ENCODE results near the gene PCK2.
"Not testable (repeated sequence)": the region's sequence is repeated elsewhere in the genome, so short reads cannot be mapped to it uniquely, and the experiment has no call there.

PCK2 gene

DNA sequence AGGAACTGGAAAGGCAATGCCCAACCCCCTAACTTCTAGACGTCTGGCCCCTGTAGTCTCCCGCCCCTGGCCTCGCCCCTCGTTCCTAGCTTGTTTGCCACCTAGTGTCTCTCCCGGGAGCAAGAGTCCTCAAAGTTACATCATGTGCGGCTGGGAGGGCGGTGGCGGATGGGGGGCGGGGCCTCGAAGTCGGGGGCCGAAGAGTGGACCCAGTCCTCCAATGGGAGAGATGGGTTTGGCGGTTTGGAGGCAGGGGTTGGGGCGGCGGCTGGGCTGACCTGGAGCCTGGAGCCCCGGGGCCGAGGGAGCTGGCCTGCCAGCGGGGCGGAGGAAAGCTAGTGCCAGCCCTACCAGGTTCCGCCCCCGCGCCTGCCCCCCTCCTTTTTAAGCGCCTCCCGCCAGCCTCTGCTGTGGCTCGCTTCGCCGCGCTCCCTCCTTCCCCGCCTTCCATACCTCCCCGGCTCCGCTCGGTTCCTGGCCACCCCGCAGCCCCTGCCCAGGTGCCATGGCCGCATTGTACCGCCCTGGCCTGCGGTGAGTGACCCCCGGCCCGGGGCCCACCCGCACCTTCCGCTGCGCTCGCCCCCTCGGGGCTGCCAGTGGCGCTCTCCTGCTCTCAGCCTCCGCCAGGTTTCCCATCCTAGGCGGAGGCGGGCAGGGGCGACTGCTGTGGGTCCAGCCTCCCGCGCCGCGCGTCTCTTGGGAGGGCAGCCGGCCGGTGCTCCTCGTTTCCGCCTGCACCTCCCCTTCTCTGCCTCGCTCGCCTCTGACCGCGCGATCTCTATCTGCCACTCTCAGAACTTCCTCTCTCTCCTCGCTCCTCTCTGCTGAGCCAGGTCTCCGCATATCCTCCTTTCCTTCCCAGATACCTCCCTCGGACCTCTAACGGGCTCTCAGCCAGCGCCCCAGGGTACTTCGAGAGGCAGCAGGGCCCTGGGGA lies at the start of gene PCK2:
PCK2 (plus strand) TSS at position 411 of the 940 bp plus-strand sequence; CDS start at position 506, 95 bp downstream.
- DNase-seq (ENCODE audit: low spot score) = peak; percentile 98

DNA sequence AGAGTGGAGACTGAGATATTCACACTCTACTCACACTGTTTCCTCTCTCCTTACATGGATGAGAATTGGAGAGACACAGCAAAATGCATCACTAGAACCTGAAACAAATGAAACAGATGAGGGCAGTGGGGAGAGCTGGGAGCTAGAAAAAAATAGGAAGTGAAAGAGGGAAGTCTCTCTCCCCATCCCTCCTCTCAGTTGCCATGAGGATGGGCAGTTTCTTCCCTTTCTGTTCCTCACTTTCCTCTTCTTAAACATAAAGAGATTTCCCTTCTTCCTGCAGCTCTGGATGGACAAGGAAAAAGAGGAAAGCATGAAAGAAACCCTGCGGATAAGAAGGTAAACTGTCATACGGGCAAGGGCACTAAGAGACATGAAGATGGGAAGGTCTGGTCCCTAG lies 45.1 kb upstream of the PCK2 start:
- not testable (repeated sequence) for DNase-seq (ENCODE audit: low spot score)

GRCh38 chr14:24050753-24051152 lies 43.4 kb upstream of the PCK2 start:
- DNase-seq (ENCODE audit: low spot score) = not testable (repeated sequence)

GRCh38 chr14:24051176-24051788 lies 42.8 kb upstream of the PCK2 start:
- DNase-seq (ENCODE audit: low spot score) = peak; percentile 17

DNA sequence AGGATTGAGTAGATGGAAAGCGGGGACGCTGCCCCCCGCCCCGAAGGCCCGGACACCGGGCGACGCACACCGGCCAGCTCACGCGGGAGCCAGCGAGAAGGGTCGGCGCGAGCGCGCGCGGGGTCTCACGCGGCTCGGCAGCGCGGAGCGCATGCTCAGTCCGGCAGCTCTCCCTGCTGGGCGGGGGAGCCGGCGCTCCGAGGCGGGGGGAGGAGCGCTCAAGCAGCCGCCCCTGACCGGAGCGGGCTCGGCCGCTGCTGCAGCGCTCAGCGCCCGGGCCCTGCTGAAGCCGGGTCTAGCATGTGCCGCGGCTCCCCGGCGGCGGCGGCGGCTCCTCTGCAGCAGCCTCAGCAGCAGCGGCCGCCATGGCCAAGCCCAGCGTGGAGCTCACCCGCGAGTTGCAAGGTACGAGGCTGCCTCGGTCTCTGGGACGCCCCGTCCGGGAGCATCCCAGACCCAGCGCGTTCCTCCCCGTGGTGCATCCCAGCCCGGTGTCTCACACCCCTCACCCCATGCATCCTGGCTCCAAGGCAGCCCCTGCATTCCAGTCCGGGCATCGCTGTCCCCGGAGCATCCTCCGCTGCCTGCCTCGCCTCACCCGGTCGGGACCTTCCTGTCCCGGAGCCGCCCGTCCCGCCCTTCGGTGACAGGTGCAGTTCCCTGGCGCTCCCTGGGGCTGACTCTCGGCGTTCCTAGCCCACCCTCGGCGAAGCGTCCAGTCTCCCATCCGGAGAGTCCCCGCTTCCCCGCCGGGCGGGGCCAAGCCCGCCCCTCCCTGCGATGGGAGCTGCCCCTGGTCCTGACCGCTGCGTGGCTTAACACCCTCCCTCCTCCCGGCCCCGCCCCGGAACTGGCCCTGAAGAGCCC lies 42.1 kb upstream of the PCK2 start, which contains the start of gene CARMIL3:
CARMIL3 (plus strand) TSS at position 221 of the 867 bp plus-strand sequence; CDS start at position 366, 145 bp downstream.
- peak; percentile 82 for DNase-seq (ENCODE audit: low spot score)

DNA sequence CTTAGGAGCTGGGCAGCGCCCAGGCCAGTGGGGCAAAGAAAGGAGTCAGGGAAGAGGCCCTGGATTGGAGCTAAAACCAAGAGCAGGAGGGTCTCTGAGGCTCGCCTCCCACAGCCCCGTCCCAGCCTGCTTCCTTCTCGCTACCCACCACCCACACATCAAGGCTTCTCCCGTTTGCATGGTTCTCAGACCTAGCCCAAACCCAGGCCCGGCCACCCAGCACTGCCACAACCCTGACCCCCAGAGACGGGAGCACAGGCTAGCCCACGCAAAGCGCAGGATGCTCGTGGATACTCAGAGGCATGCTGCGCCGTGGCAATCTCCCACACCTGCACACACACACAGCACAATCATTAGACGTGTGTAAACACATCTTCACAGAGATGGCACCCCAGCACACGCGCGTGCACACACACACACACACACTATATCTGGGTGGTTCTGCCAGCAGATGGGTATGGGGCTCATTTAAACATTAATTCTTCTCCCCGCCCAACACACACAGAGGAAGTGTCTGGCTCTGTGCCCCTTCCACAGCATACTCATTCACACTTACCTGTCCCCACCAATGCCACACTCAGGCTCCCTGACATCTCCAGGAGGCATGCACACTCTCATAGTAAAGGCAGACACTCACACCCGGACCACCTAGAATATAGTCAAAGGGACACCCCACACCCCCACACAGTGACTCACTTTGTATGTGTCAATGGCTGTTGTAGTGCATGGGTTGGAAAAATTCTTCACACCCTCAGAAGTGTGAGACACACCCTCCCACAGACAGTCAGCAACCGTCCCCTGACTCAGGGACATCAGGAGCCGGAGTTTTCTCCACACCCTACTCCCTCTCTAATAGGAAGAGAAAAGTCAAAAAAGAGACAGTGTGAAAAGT lies 41.2 kb upstream of the PCK2 start:
- DNase-seq (ENCODE audit: low spot score) = no peak

GRCh38 chr14:24053548-24054323 lies 40.4 kb upstream of the PCK2 start:
- DNase-seq (ENCODE audit: low spot score) = peak; percentile 1

DNA sequence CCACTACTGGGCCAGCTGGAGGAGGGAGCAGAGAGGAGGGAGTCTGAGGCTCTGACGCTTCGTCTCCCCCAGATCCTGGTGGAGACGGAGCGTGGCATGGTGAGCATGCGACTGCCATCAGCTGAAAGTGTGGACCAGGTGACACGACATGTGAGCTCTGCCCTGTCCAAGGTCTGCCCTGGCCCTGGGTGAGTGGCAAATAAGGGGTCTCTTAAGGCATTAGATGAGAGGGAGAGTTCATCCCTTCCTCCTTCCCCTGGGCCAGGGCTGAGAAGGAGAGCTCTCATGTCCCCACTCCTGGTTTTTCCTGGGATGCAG lies 39.8 kb upstream of the PCK2 start:
- DNase-seq (ENCODE audit: low spot score) = no peak

DNA sequence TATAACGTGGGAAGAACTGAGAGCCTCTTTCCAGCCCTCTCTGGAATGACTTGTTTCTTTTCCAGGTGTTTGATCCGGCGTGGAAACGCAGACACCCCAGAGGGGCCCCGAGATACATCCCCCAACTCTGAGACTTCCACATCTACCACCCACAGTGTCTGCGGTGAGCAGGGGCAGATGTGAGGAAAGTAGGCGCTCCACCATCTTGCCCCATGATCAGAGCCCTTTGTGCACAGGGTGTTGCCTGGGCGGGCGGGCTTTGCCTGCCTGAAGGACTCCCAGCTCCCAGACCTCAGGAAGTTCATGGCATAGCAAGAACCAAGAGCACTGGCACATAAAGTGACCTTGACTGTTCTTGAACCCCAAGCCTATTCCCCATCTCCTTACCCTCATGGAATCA lies 39.5 kb upstream of the PCK2 start:
- DNase-seq (ENCODE audit: low spot score) = no peak

- DNase-seq (ENCODE audit: low spot score) = no peak
Measured at GRCh38 chr14:24055971-24056799, 37.9 kb upstream of the PCK2 start.

- DNase-seq (ENCODE audit: low spot score) = no peak
Measured at GRCh38 chr14:24056800-24057184, 37.3 kb upstream of the PCK2 start.

DNA sequence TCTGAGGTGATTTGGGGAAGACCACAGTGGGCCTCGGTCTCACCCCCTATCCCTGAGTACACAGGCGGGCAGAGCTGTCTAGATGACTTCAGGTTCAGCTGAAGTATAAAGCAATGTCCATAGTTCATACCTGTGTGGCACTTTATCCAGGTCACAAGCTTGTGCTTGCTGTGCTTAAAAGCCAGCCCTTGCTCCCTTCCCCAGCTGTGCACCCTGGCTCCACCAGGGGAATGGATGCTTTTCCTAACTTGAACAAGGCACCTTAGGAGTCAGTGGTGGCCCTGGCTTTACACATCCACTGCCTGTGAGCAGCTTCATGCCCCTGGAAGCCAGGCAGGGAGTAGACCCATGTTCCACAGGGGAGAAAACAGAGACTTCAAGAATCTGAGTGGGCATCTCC lies 36.8 kb upstream of the PCK2 start:
- DNase-seq (ENCODE audit: low spot score) = no peak

DNA sequence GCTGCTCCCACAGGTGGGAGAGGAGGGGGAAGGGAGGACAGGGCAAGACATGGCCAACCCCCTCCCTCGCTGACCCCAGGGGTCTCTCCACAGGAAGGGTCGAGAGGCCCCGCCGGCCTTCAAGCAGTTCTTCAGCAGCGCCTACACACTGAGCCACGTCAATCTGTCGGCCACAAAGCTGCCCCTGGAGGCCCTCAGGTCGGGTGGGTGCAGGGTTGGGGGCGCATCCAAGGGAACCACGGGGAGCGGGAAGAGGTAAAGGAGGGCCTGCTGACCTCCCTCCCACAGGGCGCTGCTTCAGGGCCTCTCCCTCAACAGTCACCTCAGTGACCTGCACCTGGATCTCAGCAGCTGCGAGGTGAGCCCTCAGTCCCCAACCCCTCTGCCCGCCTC lies 36.2 kb upstream of the PCK2 start:
- DNase-seq (ENCODE audit: low spot score) = no peak

GRCh38 chr14:24058260-24058950 lies 35.7 kb upstream of the PCK2 start:
- DNase-seq (ENCODE audit: low spot score) = peak; percentile 96

DNA sequence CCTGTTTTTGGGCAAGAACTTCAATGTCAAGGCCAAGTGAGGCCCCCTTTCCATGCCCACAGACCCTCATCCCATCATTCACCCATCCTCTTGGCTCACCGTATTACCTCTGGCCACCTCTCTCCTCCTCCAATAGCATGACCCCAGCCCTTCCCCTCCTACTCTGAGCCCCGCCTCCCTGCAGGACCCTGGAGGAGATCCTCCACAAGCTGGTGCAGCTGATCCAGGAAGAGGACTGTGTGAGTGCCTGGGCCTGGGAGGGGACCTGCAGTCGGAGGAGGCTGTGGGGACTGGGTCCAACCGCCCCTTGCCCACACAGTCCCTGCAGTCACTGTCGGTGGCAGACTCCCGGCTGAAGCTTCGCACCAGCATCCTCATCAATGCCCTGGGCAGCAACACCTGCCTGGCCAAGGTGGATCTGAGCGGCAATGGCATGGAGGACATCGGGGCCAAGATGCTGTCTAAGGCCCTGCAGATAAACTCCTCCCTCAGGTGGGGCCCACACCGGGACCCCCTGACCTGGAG lies 35.1 kb upstream of the PCK2 start:
- no peak for DNase-seq (ENCODE audit: low spot score)

- no peak for DNase-seq (ENCODE audit: low spot score)
Measured at GRCh38 chr14:24059841-24060388, 34.2 kb upstream of the PCK2 start.

GRCh38 chr14:24060443-24060842 lies 33.7 kb upstream of the PCK2 start:
- DNase-seq (ENCODE audit: low spot score) = no peak

All from HuH-7 (cell line).